CD4-positive, alpha-beta T cell treated with Interleukin-10 for 1 hour (primary cell): ENCODE results near the gene PAEP.
"Not testable (repeated sequence)": the region's sequence is repeated elsewhere in the genome, so short reads cannot be mapped to it uniquely, and the experiment has no call there.

Experiments
- DNase-seq: peaks from one replicate; pipeline ENCODE4 v3.0.0-alpha.2; 2020

Gene PAEP

GRCh38 chr9:135526089-135526729 is 35.3 kb upstream of the PAEP start:
- DNase-seq, result no peak

GRCh38 chr9:135526730-135527571 is 34.6 kb upstream of the PAEP start:
- no peak for DNase-seq

GRCh38 chr9:135528842-135529435 is 32.6 kb upstream of the PAEP start:
- not testable (repeated sequence) for DNase-seq

- no peak for DNase-seq
These were observed 31.4 kb upstream of the PAEP start for GRCh38 chr9:135530146-135530545.

- DNase-seq, result no peak
These were observed 30.5 kb upstream of the PAEP start for GRCh38 chr9:135531096-135531495.

GRCh38 chr9:135533113-135533512 is 28.4 kb upstream of the PAEP start:
- no peak for DNase-seq

GRCh38 chr9:135533674-135534073 is 27.9 kb upstream of the PAEP start:
- DNase-seq, result no peak

GRCh38 chr9:135534192-135534711 is 27.3 kb upstream of the PAEP start:
- DNase-seq, result not testable (repeated sequence)

- not testable (repeated sequence) for DNase-seq
These were observed 26.7 kb upstream of the PAEP start for GRCh38 chr9:135534826-135535225.

- not testable (repeated sequence) for DNase-seq
These were observed 25.9 kb upstream of the PAEP start for GRCh38 chr9:135535631-135536030.

GRCh38 chr9:135536216-135536615 is 25.3 kb upstream of the PAEP start:
- DNase-seq, result no peak

GRCh38 chr9:135543262-135543894 is 18.2 kb upstream of the PAEP start:
- DNase-seq, result not testable (repeated sequence)

- DNase-seq, result no peak
These were observed 16.4 kb upstream of the PAEP start for GRCh38 chr9:135544981-135545635.

- not testable (repeated sequence) for DNase-seq
These were observed 15.8 kb upstream of the PAEP start, which contains the start of gene OBP2A for GRCh38 chr9:135545646-135546176. TSS of gene OBP2A (plus strand) at chr9:135546126. CDS start at chr9:135546181, 55 bp downstream.

GRCh38 chr9:135546792-135547617 is 14.6 kb upstream of the PAEP start:
- DNase-seq, result not testable (repeated sequence)

- no peak for DNase-seq
These were observed 13.5 kb upstream of the PAEP start for GRCh38 chr9:135547756-135548736.

- not testable (repeated sequence) for DNase-seq
These were observed 11.8 kb upstream of the PAEP start for GRCh38 chr9:135549478-135550343.

GRCh38 chr9:135550344-135550918 is 11.1 kb upstream of the PAEP start:
- DNase-seq, result no peak

- DNase-seq, result no peak
These were observed 10.5 kb upstream of the PAEP start for GRCh38 chr9:135551031-135551430.
